ENCODE results near the gene GGCX.
"Not testable (repeated sequence)": the region's sequence is repeated elsewhere in the genome, so short reads cannot be mapped to it uniquely, and the experiment has no call there.

Gene GGCX

GRCh38 chr2:85564144-85564563 is 2.9 kb upstream of the GGCX start:
- no peak for DNase-seq

GRCh38 chr2:85560812-85561279 is 447 bp downstream of the GGCX start:
- no peak for DNase-seq

- DNase-seq, result not testable (repeated sequence)
These were observed 928 bp downstream of the GGCX start for GRCh38 chr2:85560403-85560726.

- no peak for DNase-seq
These were observed 3.1 kb downstream of the GGCX start for GRCh38 chr2:85558160-85558559.

GRCh38 chr2:85557130-85557529 is 4.2 kb downstream of the GGCX start:
- DNase-seq, result no peak

GRCh38 chr2:85554980-85555612 is 6.2 kb downstream of the GGCX start:
- DNase-seq, result no peak

GRCh38 chr2:85553184-85553583 is 8.1 kb downstream of the GGCX start:
- DNase-seq, result no peak

- DNase-seq, result peak; percentile 89 to 92
These were observed 9.3 kb downstream of the GGCX start for GRCh38 chr2:85551698-85552678.

GRCh38 chr2:85550486-85550885 is 10.8 kb downstream of the GGCX start:
- no peak for DNase-seq

- no peak for DNase-seq
These were observed 11.5 kb downstream of the GGCX start for GRCh38 chr2:85549826-85550225.

GRCh38 chr2:85549095-85549494 is 12.2 kb downstream of the GGCX start:
- DNase-seq, result no peak

GRCh38 chr2:85548608-85548900 is 12.7 kb downstream of the GGCX start:
- no peak for DNase-seq

- no peak for DNase-seq
These were observed 13.3 kb downstream of the GGCX start for GRCh38 chr2:85547859-85548607.

GRCh38 chr2:85547089-85547858 is 14.0 kb downstream of the GGCX start:
- no peak for DNase-seq

- DNase-seq, result no peak
These were observed 15.5 kb downstream of the GGCX start for GRCh38 chr2:85545780-85546240.

- not testable (repeated sequence) for DNase-seq
These were observed 16.1 kb downstream of the GGCX start for GRCh38 chr2:85544915-85545779.

- not testable (repeated sequence) for DNase-seq
These were observed 17.0 kb downstream of the GGCX start for GRCh38 chr2:85544254-85544691.

GRCh38 chr2:85542777-85543176 is 18.5 kb downstream of the GGCX start:
- DNase-seq, result no peak

- no peak for DNase-seq
These were observed 19.4 kb downstream of the GGCX start for GRCh38 chr2:85541753-85542457.

- no peak for DNase-seq
These were observed 20.0 kb downstream of the GGCX start for GRCh38 chr2:85541262-85541661.

GRCh38 chr2:85540133-85540648 is 21.1 kb downstream of the GGCX start:
- DNase-seq, result peak in 1 of 2 donors; percentile 30
